SU-DHL-6 (cell line): ENCODE data around the gene KRTAP10-8.

Experiments used
- H2AFZ ChIP-seq: fragments of 200-600 bp; sonication (generic); 2 replicates; pipeline ENCODE4 v1.6.1; 2014; ENCODE audit warnings: low read depth, mild to moderate bottlenecking, moderate library complexity, mixed read lengths, antibody characterized with exemption, low read length; ENCODE audit not compliant: severe bottlenecking
- H3F3A ChIP-seq: fragments of 200-600 bp; shearing (Covaris generic); 2 replicates; pipeline ENCODE4 v1.6.0; 2016; ENCODE audit warnings: antibody characterized with exemption, mild to moderate bottlenecking; ENCODE audit not compliant: insufficient read depth
- H3K27ac ChIP-seq: fragments of 200-600 bp; sonication (generic); 2 replicates; pipeline ENCODE4 v1.5.1; 2016; ENCODE audit warnings: low read depth, mild to moderate bottlenecking, low read length, moderate library complexity, mixed read lengths
- H3K27me3 ChIP-seq: fragments of 200-600 bp; sonication (generic), shearing (Covaris generic); 2 replicates; pipeline ENCODE4 v1.6.0; 2014; ENCODE audit warnings: mild to moderate bottlenecking, low read length
- H3K36me3 ChIP-seq: fragments of 200-600 bp; sonication (generic); 2 replicates; pipeline ENCODE4 v1.6.1; 2014; ENCODE audit warnings: mild to moderate bottlenecking, low read length, mixed read lengths
- H3K4me2 ChIP-seq: fragments of 300-600, 200-600 bp; shearing (Covaris generic), sonication (generic); 2 replicates; pipeline ENCODE4 v1.6.0; 2014; ENCODE audit warnings: low read length, low read depth, mild to moderate bottlenecking; ENCODE audit not compliant: poor library complexity, severe bottlenecking
- H3K4me3 ChIP-seq: fragments of 200-600 bp; sonication (generic); 2 replicates; pipeline ENCODE4 v1.5.1; 2014; ENCODE audit warnings: antibody characterized with exemption, low read length, mild to moderate bottlenecking, mixed read lengths; ENCODE audit not compliant: insufficient read depth, poor library complexity, severe bottlenecking
- H3K79me2 ChIP-seq: fragments of 200-600 bp; sonication (generic); 2 replicates; pipeline ENCODE4 v1.6.1; 2014; ENCODE audit warnings: mild to moderate bottlenecking, low read length, moderate library complexity; ENCODE audit not compliant: insufficient read depth
- H3K9ac ChIP-seq: fragments of 200-600 bp; sonication (generic); 2 replicates; pipeline ENCODE4 v1.7.0; 2014; ENCODE audit warnings: mild to moderate bottlenecking, low read length
- H3K9me2 ChIP-seq: fragments of 200-600 bp; sonication (generic); replicated peaks from 2 replicates; pipeline ENCODE4 v1.6.1; 2014; ENCODE audit warnings: low read length; ENCODE audit not compliant: insufficient read depth
- H3K9me3 ChIP-seq: fragments of 200-600 bp; sonication (generic); 2 replicates; pipeline ENCODE4 v1.6.1; 2014; ENCODE audit warnings: low read length, mixed read lengths; ENCODE audit not compliant: insufficient read depth
- H4K20me1 ChIP-seq: fragments of 200-600 bp; sonication (generic); 2 replicates; pipeline ENCODE4 v1.6.1; 2014; ENCODE audit warnings: low read depth, mild to moderate bottlenecking, antibody characterized with exemption, low read length, moderate library complexity, mixed read lengths
- CTCF ChIP-seq: fragments of 200-600 bp; sonication (generic); IDR thresholded peaks from one replicate; pipeline ENCODE4 v1.5.1; 2017; ENCODE audit warnings: antibody characterized with exemption, mild to moderate bottlenecking, low read length, moderate library complexity; ENCODE audit not compliant: insufficient read depth, poor library complexity, severe bottlenecking
- EZH2phosphoT487 ChIP-seq: fragments of 200-600 bp; sonication (generic), shearing (Covaris generic); conservative IDR thresholded peaks from 2 replicates; pipeline ENCODE4 v1.6.1; 2018; ENCODE audit warnings: mild to moderate bottlenecking, antibody characterized with exemption, low read length, moderate library complexity, mixed read lengths

The KRTAP10-8 gene

DNA sequence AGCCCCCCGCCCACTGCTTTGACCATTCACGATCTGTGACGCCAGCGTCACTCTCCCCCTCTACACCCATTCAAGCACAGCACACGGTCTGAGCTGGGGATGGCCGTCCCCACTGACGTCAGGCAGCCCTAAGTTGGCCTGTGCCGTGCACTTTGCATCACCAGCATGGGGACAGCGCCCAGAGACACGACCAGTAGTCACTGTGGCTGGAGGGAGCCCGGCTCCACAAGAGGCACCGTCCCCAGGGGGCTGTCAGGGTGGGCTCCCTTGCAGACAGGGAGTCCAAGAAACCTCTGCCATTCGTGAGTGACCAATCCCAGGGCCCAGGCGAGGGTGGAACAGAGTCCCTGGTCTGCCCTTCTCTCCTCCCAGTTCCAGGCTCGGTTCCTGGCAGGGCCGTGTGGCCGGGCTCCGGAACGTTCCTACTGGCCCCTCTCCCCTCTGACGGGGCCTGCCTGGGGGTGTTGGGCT lies 2.3 kb downstream of the KRTAP10-8 start:
- Histone ChIP-seq H3F3A (no peaks in the 10 kb centered on the region), H3K9me3 (no peaks in the 10 kb centered on the region), H3K9ac (no peak overlapping the region), H2AFZ (no peak overlapping the region), H3K4me3 (no peak overlapping the region), H3K27me3 (no peaks in the 10 kb centered on the region), H3K4me2 (no peak overlapping the region), H3K9me2 (no peaks in the 10 kb centered on the region), H3K27ac (no peak overlapping the region), H3K79me2 (no peaks in the 10 kb centered on the region), H4K20me1 (no peaks in the 10 kb centered on the region), H3K36me3 (no peaks in the 10 kb centered on the region)
- TF ChIP-seq CTCF = no peak
- TF ChIP-seq EZH2phosphoT487 = no peak

DNA sequence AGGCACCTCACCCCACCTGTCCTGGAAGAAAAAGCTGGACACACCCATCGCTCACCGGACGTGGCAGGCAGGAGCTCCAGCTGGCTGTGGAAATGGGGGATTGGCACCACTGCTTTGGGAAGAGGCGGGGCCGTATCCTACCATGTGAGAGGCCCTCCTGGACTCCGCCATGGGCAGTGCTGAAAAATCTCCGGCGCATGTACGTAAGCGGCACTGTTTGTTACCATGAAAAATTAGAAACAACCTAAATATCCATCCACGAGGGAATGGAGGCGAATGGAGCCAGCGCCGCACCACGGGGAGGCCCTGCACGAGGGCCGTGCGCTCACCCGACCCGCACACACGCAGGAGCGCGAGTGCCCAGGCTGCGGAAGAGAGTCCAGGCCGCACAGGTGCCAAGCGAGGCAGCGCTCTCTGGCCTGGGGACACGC lies 3.1 kb downstream of the KRTAP10-8 start:
- TF ChIP-seq EZH2phosphoT487 (no peak), CTCF (no peak)
- Histone ChIP-seq H3K4me2 (no peak overlapping the region), H3K4me3 (no peak overlapping the region), H3K79me2 (no peaks in the 10 kb centered on the region), H3K9me2 (no peaks in the 10 kb centered on the region), H3K27me3 (no peaks in the 10 kb centered on the region), H3K9me3 (no peaks in the 10 kb centered on the region; the same call in 1 of the 2 replicates), H2AFZ (no peak overlapping the region), H3K36me3 (no peaks in the 10 kb centered on the region), H3F3A (no peaks in the 10 kb centered on the region), H4K20me1 (no peaks in the 10 kb centered on the region), H3K9ac (no peak overlapping the region), H3K27ac (no peak overlapping the region)

GRCh38 chr21:44615466-44615865 lies 3.6 kb downstream of the KRTAP10-8 start:
- H3K36me3 ChIP-seq = no peaks in the 10 kb centered on the region
- H3K27me3 ChIP-seq = no peaks in the 10 kb centered on the region
- H3K27ac ChIP-seq = no peak overlapping the region
- H2AFZ ChIP-seq = no peak overlapping the region
- no peaks in the 10 kb centered on the region; the same call in 1 of the 2 replicates for H3K9me3 ChIP-seq
- H4K20me1 ChIP-seq = no peaks in the 10 kb centered on the region
- H3K79me2 ChIP-seq = no peaks in the 10 kb centered on the region
- H3K4me2 ChIP-seq = no peak overlapping the region
- H3K9me2 ChIP-seq = no peaks in the 10 kb centered on the region
- H3K9ac ChIP-seq = no peak overlapping the region
- H3K4me3 ChIP-seq = no peak overlapping the region
- H3F3A ChIP-seq = no peaks in the 10 kb centered on the region
- no peak for TF ChIP-seq CTCF
